ENCODE results near the gene MTR. TPM values are rescaled to one million over a fixed set of nuclear protein-coding genes. Genes with fewer than 3 reads are reported as not detected.

MTR gene
- total RNA-seq, 1 donor from 2014 or later, result 37.8 TPM

- DNase-seq (ENCODE audit: extremely low spot score, unreplicated experiment), result no peak
- no peak for TF ChIP-seq CTCF (IDR thresholded peaks at IDR 0.05)
- no peaks in the 10 kb centered on the region for H3K27me3 Mint-ChIP-seq (ENCODE audit: unreplicated experiment)
- no peaks in the 10 kb centered on the region for H3K9me3 Mint-ChIP-seq (ENCODE audit: unreplicated experiment)
- H3K4me1 Mint-ChIP-seq (ENCODE audit: unreplicated experiment), result peaks cover 2% of the 10 kb centered on the region
- no peaks in the 10 kb centered on the region for H3K36me3 Mint-ChIP-seq (ENCODE audit: unreplicated experiment)
- no peak overlapping the region for H3K27ac Mint-ChIP-seq (ENCODE audit: unreplicated experiment)
- no peak overlapping the region for H3K4me3 Mint-ChIP-seq (ENCODE audit: unreplicated experiment)
These were observed 37.5 kb upstream of the MTR start for GRCh38 chr1:236757640-236758039.

- H3K4me1 Mint-ChIP-seq (ENCODE audit: unreplicated experiment), result peaks cover 2% of the 10 kb centered on the region
- H3K4me3 Mint-ChIP-seq (ENCODE audit: unreplicated experiment), result no peak overlapping the region
These were observed 35.7 kb upstream of the MTR start for GRCh38 chr1:236759252-236759859.

GRCh38 chr1:236760480-236760879 is 34.6 kb upstream of the MTR start:
- H3K27ac Mint-ChIP-seq (ENCODE audit: unreplicated experiment), result no peak overlapping the region
- H3K36me3 Mint-ChIP-seq (ENCODE audit: unreplicated experiment), result no peaks in the 10 kb centered on the region
- no peak for TF ChIP-seq CTCF (IDR thresholded peaks at IDR 0.05)
- H3K4me3 Mint-ChIP-seq (ENCODE audit: unreplicated experiment), result no peak overlapping the region
- no peaks in the 10 kb centered on the region for H3K9me3 Mint-ChIP-seq (ENCODE audit: unreplicated experiment)
- peaks cover 2% of the 10 kb centered on the region for H3K4me1 Mint-ChIP-seq (ENCODE audit: unreplicated experiment)
- DNase-seq (ENCODE audit: extremely low spot score, unreplicated experiment), result no peak
- H3K27me3 Mint-ChIP-seq (ENCODE audit: unreplicated experiment), result peaks cover 8% of the 10 kb centered on the region

More at GRCh38 chr1:236759252-236759859, 35.7 kb upstream of the MTR start:
- peaks cover 8% of the 10 kb centered on the region for H3K27me3 Mint-ChIP-seq (ENCODE audit: unreplicated experiment)
- TF ChIP-seq CTCF (IDR thresholded peaks at IDR 0.05), result peak; percentile 71
- no peaks in the 10 kb centered on the region for H3K9me3 Mint-ChIP-seq (ENCODE audit: unreplicated experiment)
- no peak for DNase-seq (ENCODE audit: extremely low spot score, unreplicated experiment)
- no peak overlapping the region for H3K27ac Mint-ChIP-seq (ENCODE audit: unreplicated experiment)
- H3K36me3 Mint-ChIP-seq (ENCODE audit: unreplicated experiment), result no peaks in the 10 kb centered on the region

- Mint-ChIP-seq H3K27ac (ENCODE audit: unreplicated experiment) (no peak overlapping the region), H3K36me3 (ENCODE audit: unreplicated experiment) (no peaks in the 10 kb centered on the region), H3K9me3 (ENCODE audit: unreplicated experiment) (no peaks in the 10 kb centered on the region), H3K4me3 (ENCODE audit: unreplicated experiment) (no peak overlapping the region), H3K4me1 (ENCODE audit: unreplicated experiment) (peaks cover 2% of the 10 kb centered on the region), H3K27me3 (ENCODE audit: unreplicated experiment) (peaks cover 8% of the 10 kb centered on the region)
- DNase-seq (ENCODE audit: extremely low spot score, unreplicated experiment), result no peak
- TF ChIP-seq CTCF (IDR thresholded peaks at IDR 0.05), result no peak
These were observed 34.1 kb upstream of the MTR start for GRCh38 chr1:236760986-236761385.

- no peak overlapping the region for H3K27ac Mint-ChIP-seq (ENCODE audit: unreplicated experiment)
- no peak overlapping the region for H3K4me3 Mint-ChIP-seq (ENCODE audit: unreplicated experiment)
- peaks cover 8% of the 10 kb centered on the region for H3K27me3 Mint-ChIP-seq (ENCODE audit: unreplicated experiment)
- DNase-seq (ENCODE audit: extremely low spot score, unreplicated experiment), result no peak
- no peaks in the 10 kb centered on the region for H3K9me3 Mint-ChIP-seq (ENCODE audit: unreplicated experiment)
- TF ChIP-seq CTCF (IDR thresholded peaks at IDR 0.05), result no peak
- H3K36me3 Mint-ChIP-seq (ENCODE audit: unreplicated experiment), result no peaks in the 10 kb centered on the region
- H3K4me1 Mint-ChIP-seq (ENCODE audit: unreplicated experiment), result peaks cover 2% of the 10 kb centered on the region
These were observed 33.5 kb upstream of the MTR start for GRCh38 chr1:236761397-236762132.

All from osteocyte (in vitro differentiated cells).